H1 (cell line): ENCODE results near the gene RPE. TPM values are rescaled to one million over a fixed set of nuclear protein-coding genes. Genes with fewer than 3 reads are reported as not detected.

ENCODE experiments used
- CTCF ChIA-PET: fragments of 300-600 bp; sonication (Branson Sonifier 250); formaldehyde crosslinking; loops from one replicate; lab custom pipeline; 2021; ENCODE audit not compliant: partially characterized antibody; lab: Charles Lee
- POLR2A ChIA-PET: fragments of 300-600 bp; sonication (Branson Sonifier 250); formaldehyde crosslinking; loops from one replicate; lab custom pipeline; 2021; ENCODE audit warnings: inconsistent platforms; ENCODE audit not compliant: partially characterized antibody; lab: Charles Lee
- DNase-seq, 2 experiments: peaks; one replicate each; pipeline versions ENCODE4 v3.0.0 to v3.0.0-alpha.2; 2010 to 2022; ENCODE audit warnings: low spot score in 2 of 2, low read depth in 1 of 2, mixed read lengths in 1 of 2
- FAIRE-seq: peaks from 2 replicates; lab custom pipeline; 2011; peaks lifted over from hg19 to GRCh38; lab: Jason Lieb, UNC
- H2AFZ ChIP-seq: 2 replicates; pipeline ENCODE4 v1.8.1; 2012; ENCODE audit warnings: low read length, inconsistent platforms
- H2AK5ac ChIP-seq: 2 replicates; pipeline ENCODE4 v1.6.1; 2013; ENCODE audit warnings: low read depth, low read length
- H2BK120ac ChIP-seq: replicated peaks from 2 replicates; pipeline ENCODE3; 2013; ENCODE audit warnings: low read depth, low read length, inconsistent platforms
- H2BK12ac ChIP-seq: 2 replicates; pipeline ENCODE4 v1.6.1; 2013; ENCODE audit warnings: low read depth, low read length
- H2BK15ac ChIP-seq: 2 replicates; pipeline ENCODE4 v1.6.1; 2013; ENCODE audit warnings: low read length
- H2BK20ac ChIP-seq: 2 replicates; pipeline ENCODE4 v1.6.1; 2013; ENCODE audit warnings: low read length
- H2BK5ac ChIP-seq: 2 replicates; pipeline ENCODE4 v1.6.1; 2013; ENCODE audit warnings: low read depth, low read length
- H3K14ac ChIP-seq: 2 replicates; pipeline ENCODE4 v1.6.1; 2013; ENCODE audit warnings: inconsistent platforms; ENCODE audit not compliant: insufficient read length
- H3K18ac ChIP-seq: 2 replicates; pipeline ENCODE4 v1.6.1; 2013; ENCODE audit warnings: low read length; ENCODE audit errors: extremely low read depth
- H3K23ac ChIP-seq: 2 replicates; pipeline ENCODE4 v1.6.1; 2013; ENCODE audit warnings: inconsistent platforms; ENCODE audit not compliant: insufficient read length
- H3K23me2 ChIP-seq: 2 replicates; pipeline ENCODE4 v1.6.1; 2013; ENCODE audit warnings: low read depth, low read length
- H3K27ac ChIP-seq: 2 replicates; pipeline ENCODE4 v1.6.1; 2011; ENCODE audit warnings: low read depth, low read length, inconsistent platforms
- H3K27me3 ChIP-seq, 4 experiments: replicated peaks in 1 of 4; 1 replicate in 1 of 4; 2 replicates in 3 of 4; pipeline versions ENCODE4 v1.6.1 to v1.8.1; 2011 to 2013; ENCODE audit warnings: low read length in 3 of 4, mild to moderate bottlenecking in 3 of 4, inconsistent platforms in 2 of 4, mixed read lengths in 2 of 4, moderate library complexity in 1 of 4; ENCODE audit not compliant: control insufficient read depth in 3 of 4, insufficient read depth in 3 of 4; ENCODE audit errors: extremely low read depth in 1 of 4
- H3K36me3 ChIP-seq, 4 experiments: 2 replicates each; pipeline versions ENCODE4 v1.6.1 to v1.8.1; 2011 to 2013; ENCODE audit warnings: mild to moderate bottlenecking in 4 of 4, low read length in 3 of 4, moderate library complexity in 2 of 4, control low read depth in 1 of 4, inconsistent platforms in 1 of 4; ENCODE audit not compliant: insufficient read depth in 4 of 4, control insufficient read depth in 2 of 4
- H3K4ac ChIP-seq: replicated peaks from 2 replicates; pipeline ENCODE3; 2013; ENCODE audit warnings: low read length, low read depth, mixed read lengths, inconsistent platforms; ENCODE audit not compliant: insufficient read length
- H3K4me1 ChIP-seq, 4 experiments: replicated peaks in 1 of 4; 1 replicate in 1 of 4; 2 replicates in 3 of 4; pipeline versions ENCODE4 v1.6.1 to v1.8.1; 2011 to 2013; ENCODE audit warnings: low read length in 3 of 4, inconsistent platforms in 2 of 4, mixed read lengths in 1 of 4; ENCODE audit not compliant: insufficient read depth in 4 of 4, control insufficient read depth in 3 of 4
- H3K4me2 ChIP-seq, 2 experiments: 2 replicates each; pipeline versions ENCODE4 v1.6.1 to v1.8.1; 2011 to 2013; ENCODE audit warnings: low read depth in 2 of 2, low read length in 2 of 2, control low read depth in 1 of 2, inconsistent platforms in 1 of 2, mild to moderate bottlenecking in 1 of 2; ENCODE audit not compliant: insufficient read depth in 1 of 2
- H3K4me3 ChIP-seq, 4 experiments: fragments of 200-600, 300-600 bp in 1 of 4; sonication (generic), shearing (Covaris generic), sonication (Bioruptor Twin) in 1 of 4; 2 replicates each; pipeline versions ENCODE4 v1.5.1 to v1.8.1; 2011 to 2016; ENCODE audit warnings: low read length in 4 of 4, low read depth in 3 of 4, control low read depth in 2 of 4, inconsistent platforms in 2 of 4, mild to moderate bottlenecking in 2 of 4, mixed read lengths in 1 of 4, moderate library complexity in 1 of 4; ENCODE audit not compliant: insufficient read depth in 2 of 4; ENCODE audit errors: extremely low read depth in 1 of 4
- H3K56ac ChIP-seq: replicated peaks from 2 replicates; pipeline ENCODE3; 2013; ENCODE audit warnings: low read depth, mild to moderate bottlenecking, mixed read lengths, low read length, inconsistent platforms; ENCODE audit not compliant: insufficient read length
- H3K79me1 ChIP-seq: 2 replicates; pipeline ENCODE4 v1.6.1; 2013; ENCODE audit warnings: low read depth, low read length, control low read depth
- H3K79me2 ChIP-seq, 2 experiments: 2 replicates each; pipeline versions ENCODE4 v1.6.1 to v1.8.1; 2012 to 2013; ENCODE audit warnings: low read length in 2 of 2, mild to moderate bottlenecking in 2 of 2, inconsistent platforms in 1 of 2; ENCODE audit not compliant: insufficient read depth in 2 of 2, control insufficient read depth in 1 of 2
- H3K9ac ChIP-seq, 4 experiments: replicated peaks in 1 of 4; 1 replicate in 1 of 4; 2 replicates in 3 of 4; pipeline versions ENCODE4 v1.6.1 to v1.8.1; 2011 to 2013; ENCODE audit warnings: low read depth in 3 of 4, low read length in 3 of 4, control low read depth in 2 of 4, mild to moderate bottlenecking in 2 of 4, moderate library complexity in 2 of 4, inconsistent platforms in 1 of 4; ENCODE audit errors: extremely low read depth in 1 of 4
- H3K9me3 ChIP-seq, 2 experiments: 2 replicates each; pipeline versions ENCODE4 v1.6.1 to v1.8.1; 2012 to 2013; ENCODE audit warnings: mild to moderate bottlenecking in 2 of 2, moderate library complexity in 2 of 2, control low read depth in 1 of 2, inconsistent platforms in 1 of 2, low read depth in 1 of 2, low read length in 1 of 2, mixed read lengths in 1 of 2; ENCODE audit not compliant: insufficient read depth in 2 of 2
- H4K20me1 ChIP-seq, 2 experiments: replicated peaks in 1 of 2; 2 replicates each; pipeline versions ENCODE3 to v1.8.1; 2011 to 2013; ENCODE audit warnings: inconsistent platforms in 2 of 2, low read length in 2 of 2, mild to moderate bottlenecking in 1 of 2; ENCODE audit not compliant: insufficient read depth in 2 of 2, control insufficient read depth in 1 of 2
- H4K5ac ChIP-seq: 2 replicates; pipeline ENCODE4 v1.6.1; 2013; ENCODE audit warnings: low read length, low read depth, mixed read lengths, inconsistent platforms; ENCODE audit not compliant: insufficient read length
- H4K8ac ChIP-seq: 2 replicates; pipeline ENCODE4 v1.8.0; 2013; ENCODE audit warnings: mild to moderate bottlenecking, moderate library complexity, low read length, inconsistent platforms; ENCODE audit not compliant: insufficient read depth; ENCODE audit errors: extremely low read depth
- H4K91ac ChIP-seq: replicated peaks from 2 replicates; pipeline ENCODE3; 2013; ENCODE audit warnings: low read length, mixed read lengths, inconsistent platforms; ENCODE audit not compliant: insufficient read length
- CEBPB ChIP-seq: IDR thresholded peaks from 2 replicates; pipeline ENCODE4 v1.6.1; 2012; ENCODE audit warnings: low read depth, low read length
- HDAC2 ChIP-seq, 2 experiments: fragments of 300-600 bp in 1 of 2; sonication (generic) in 1 of 2; IDR thresholded peaks; 2 replicates each; pipeline ENCODE4 v1.6.1; 2011 to 2012; ENCODE audit warnings: low read depth in 2 of 2, low read length in 2 of 2, mild to moderate bottlenecking in 2 of 2, moderate library complexity in 2 of 2, borderline replicate concordance in 1 of 2, inconsistent platforms in 1 of 2
- KDM4A ChIP-seq: IDR thresholded peaks from one replicate; pipeline ENCODE4 v1.7.1; 2012; ENCODE audit warnings: low read depth, mild to moderate bottlenecking, moderate library complexity, low read length, inconsistent platforms; ENCODE audit not compliant: severe bottlenecking
- SIN3A ChIP-seq, 2 experiments: IDR thresholded peaks in 1 of 2; conservative IDR thresholded peaks in 1 of 2; 2 replicates each; pipeline ENCODE4 v1.6.1; 2011 to 2012; ENCODE audit warnings: low read length in 2 of 2, improper control_type of control experiment in 1 of 2, low read depth in 1 of 2, mild to moderate bottlenecking in 1 of 2
- SP1 ChIP-seq: IDR thresholded peaks from 2 replicates; pipeline ENCODE4 v1.6.1; 2011; ENCODE audit warnings: low read depth, low read length
- TEAD4 ChIP-seq: IDR thresholded peaks from 2 replicates; pipeline ENCODE4 v1.6.1; 2012; ENCODE audit warnings: low read depth, low read length, inconsistent platforms, mixed read lengths
- ZNF274 ChIP-seq: IDR thresholded peaks from 2 replicates; pipeline ENCODE4 v1.7.0; 2012; ENCODE audit warnings: low read length, borderline replicate concordance; ENCODE audit errors: extremely low read depth
- WGBS, 2 experiments: shearing (Covaris generic) in 1 of 2; methylation state at CpG; one replicate each; pipeline versions ENCODE4 v1.1.6 to v1.1.7; 2013 to 2015; ENCODE audit warnings: low lambda C conversion rate in 2 of 2, mixed read lengths in 2 of 2, inconsistent platforms in 1 of 2, low coverage in 1 of 2, missing lambda C conversion rate in 1 of 2; ENCODE audit not compliant: insufficient replicate concordance in 2 of 2, insufficient coverage in 1 of 2, insufficient read length in 1 of 2; ENCODE audit errors: extremely low coverage in 1 of 2, missing lambda C conversion rate in 1 of 2; 5-methylcytosine and 5-hydroxymethylcytosine counted together
- polyA plus RNA-seq, 7 experiments: library from polyadenylated mRNA; depleted of rRNA in 3 of 7; stranded (reverse) in 5 of 7; unstranded in 2 of 7; fragments of >200 nt in 5 of 7; fragments of 200-250 nt in 2 of 7; gene quantifications; 1 replicate in 5 of 7; 2 replicates in 1 of 7; 4 replicates in 1 of 7; pipeline versions ENCODE4 v1.2.1 to v1.2.3, GENCODE V29; 2011 to 2013; ENCODE audit warnings: missing spikeins in 2 of 7, mixed read lengths in 2 of 7
- total RNA-seq: library from RNA; stranded (reverse); fragmentation: NEBNext Ultra II Directional; extraction: Animal tissue kit (Norgen Biotek cat#: 25700); gene quantifications from 2 replicates; pipeline ENCODE4 v1.2.1, GENCODE V29; 2021

RPE gene
- total and polyA plus RNA-seq, 2 of the 8 experiments (the other 6 are each of a cell fraction or from before 2014, with no cell fraction given), result 77.8 to 102 TPM

DNA sequence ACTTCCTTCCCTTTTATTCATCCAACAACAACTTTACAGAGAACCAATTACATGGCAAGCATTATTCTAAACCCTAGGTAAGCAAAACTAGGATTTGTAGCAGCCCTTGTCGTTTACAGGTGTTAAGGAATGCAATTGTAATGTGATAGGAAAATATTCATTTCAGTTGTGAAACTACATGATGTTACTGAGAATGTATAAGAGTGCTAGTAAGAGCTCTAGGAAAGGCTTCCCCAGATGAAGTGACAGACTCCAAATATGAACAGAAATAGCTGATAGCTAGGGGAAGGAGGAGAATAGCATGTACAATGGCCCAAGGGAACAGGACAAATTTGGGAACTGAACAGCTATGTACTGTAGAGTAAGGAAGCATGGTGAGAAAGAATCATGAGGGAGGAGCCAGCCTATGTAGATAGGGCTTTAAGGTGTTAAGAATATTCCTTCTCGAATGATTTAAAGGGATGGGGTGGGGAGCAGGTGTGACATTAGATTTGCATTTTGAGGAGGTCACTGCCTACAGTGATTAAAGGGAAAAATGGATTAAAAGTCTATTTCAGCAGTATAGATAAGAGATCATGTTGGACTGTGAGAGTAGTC, 31.7 kb downstream of the RPE start:
- Histone ChIP-seq H3K23me2 (no peaks in the 10 kb centered on the region), H3K4me1 (no peaks in the 10 kb centered on the region), H2BK15ac (no peak overlapping the region), H3K23ac (no peak overlapping the region), H3K18ac (no peak overlapping the region), H4K91ac (no peak overlapping the region), H2BK120ac (no peak overlapping the region), H3K27ac (no peak overlapping the region), H3K79me2 (no peaks in the 10 kb centered on the region), H3K27me3 (no peaks in the 10 kb centered on the region), H3K79me1 (no peaks in the 10 kb centered on the region), H2BK5ac (no peak overlapping the region), H2BK12ac (no peak overlapping the region), H4K20me1 (no peaks in the 10 kb centered on the region), H4K5ac (no peak overlapping the region), H3K4me3 (no peak overlapping the region), H3K14ac (no peak overlapping the region), H3K9ac (no peak overlapping the region), H3K4me2 (no peak overlapping the region), H3K4ac (no peak overlapping the region), H3K9me3 (no peaks in the 10 kb centered on the region), H2AFZ (no peak overlapping the region), H3K36me3 (no peaks in the 10 kb centered on the region; a peak in 1 of 8 replicates), H2BK20ac (no peak overlapping the region), H2AK5ac (no peak overlapping the region), H3K56ac (no peak overlapping the region), H4K8ac (no peak overlapping the region)
- DNase-seq (no peak), FAIRE-seq (no peak)
- POLR2A ChIA-PET, result interaction anchor here (0.9 to 2.4 kb wide), 7 partner anchors 9 to 165 kb away, joined by 3 to 9 read pairs (median 4); no protein-coding TSS in a partner anchor
- WGBS, 2 experiments, result 89% methylated on average over 2 of the region's 2 CpGs; no CpG with 5 or more reads in 1 of the 2 experiments
- CTCF ChIA-PET, result interaction anchor here (0.6 to 0.7 kb wide), 3 partner anchors 173 to 1695 kb away, joined by 3 read pairs; no protein-coding TSS in a partner anchor
- TF ChIP-seq TEAD4 (no peak), SIN3A (conservative IDR thresholded peaks at IDR 0.05 in 1 of 2, IDR thresholded peaks at IDR 0.05 in 1 of 2; ENCODE audit: low read depth in 1 of 2, low read length in 2 of 2) (no peak), HDAC2 (IDR thresholded peaks at IDR 0.05; ENCODE audit: borderline replicate concordance in 1 of 2, low read depth in 2 of 2, low read length in 2 of 2) (no peak), ZNF274 (no peak), SP1 (no peak), CEBPB (no peak), KDM4A (no peak)
